B cell (primary cell): ENCODE results near the gene MYO1G. TPM values are rescaled to one million over a fixed set of nuclear protein-coding genes. Genes with fewer than 3 reads are reported as not detected.

ENCODE experiments used
- ATAC-seq: fragments of 200-7000 bp; cut with Tn5 transposase; one replicate; pipeline ENCODE4 v1.10.0; 2021; ENCODE audit warnings: low read depth, mild to moderate bottlenecking, moderate number of reproducible peaks, moderate library complexity
- CTCF ChIA-PET: fragments of 350-600 bp; sonication (Branson Sonifier 250); formaldehyde crosslinking; loops from one replicate; lab custom pipeline; 2021; ENCODE audit warnings: antibody characterized with exemption, inconsistent platforms; lab: Charles Lee
- POLR2A ChIA-PET: fragments of 350-600 bp; sonication (Branson Sonifier 250); formaldehyde crosslinking; loops from one replicate; lab custom pipeline; 2021; ENCODE audit warnings: antibody characterized with exemption; lab: Charles Lee
- DNase-seq: peaks from one replicate; pipeline ENCODE4 v3.0.0; 2013
- H2AFZ ChIP-seq: 2 replicates; pipeline ENCODE4 v1.6.1; 2012; ENCODE audit warnings: mild to moderate bottlenecking, low read depth, low read length; ENCODE audit not compliant: insufficient read depth, poor library complexity, severe bottlenecking
- H3K27ac ChIP-seq, 2 donors: 1 replicate in 1 of 2; 2 replicates in 1 of 2; pipeline ENCODE4 v1.5.1; 2012 to 2013; ENCODE audit warnings: low read length in 2 of 2, mild to moderate bottlenecking in 2 of 2, moderate library complexity in 1 of 2
- H3K27me3 ChIP-seq, 4 experiments: fragments of 200-600 bp in 1 of 4; sonication (generic) in 1 of 4; replicated peaks in 1 of 4; 1 replicate in 2 of 4; 2 replicates in 2 of 4; pipeline versions ENCODE4 v1.6.1 to v1.7.0; 2013 to 2016; ENCODE audit warnings: low read length in 3 of 4, mild to moderate bottlenecking in 2 of 4, mixed read lengths in 1 of 4, moderate library complexity in 1 of 4; ENCODE audit not compliant: insufficient read depth in 4 of 4, control insufficient read depth in 3 of 4; ENCODE audit errors: control extremely low read depth in 1 of 4
- H3K36me3 ChIP-seq, 2 experiments: replicated peaks in 1 of 2; 1 replicate in 1 of 2; 2 replicates in 1 of 2; pipeline versions ENCODE4 v1.6.1 to v1.7.1; 2013; ENCODE audit warnings: low read length in 1 of 2; ENCODE audit not compliant: insufficient read depth in 2 of 2, control insufficient read depth in 1 of 2; ENCODE audit errors: control extremely low read depth in 1 of 2, extremely low read depth in 1 of 2
- H3K4me1 ChIP-seq, 2 donors: fragments of 200-600 bp in 1 of 2; sonication (generic) in 1 of 2; 1 replicate in 1 of 2; 2 replicates in 1 of 2; pipeline versions ENCODE4 v1.5.1 to v1.6.1; 2013 to 2017; ENCODE audit warnings: low read length in 2 of 2; ENCODE audit not compliant: control insufficient read depth in 2 of 2, insufficient read depth in 2 of 2
- H3K4me2 ChIP-seq: replicated peaks from 2 replicates; pipeline ENCODE3; 2012; ENCODE audit warnings: mild to moderate bottlenecking, low read depth, low read length; ENCODE audit not compliant: poor library complexity, severe bottlenecking
- H3K4me3 ChIP-seq, 5 experiments: fragments of 200-600 bp in 1 of 5; sonication (generic) in 1 of 5; 1 replicate in 3 of 5; 2 replicates in 2 of 5; pipeline versions ENCODE4 v1.5.1 to v1.7.0; 2011 to 2016; ENCODE audit warnings: low read length in 4 of 5, mild to moderate bottlenecking in 4 of 5, low read depth in 2 of 5, control low read depth in 1 of 5, moderate library complexity in 1 of 5; ENCODE audit not compliant: insufficient read depth in 1 of 5; ENCODE audit errors: control extremely low read depth in 1 of 5, extremely low read depth in 1 of 5
- H3K79me2 ChIP-seq: fragments of 200-600 bp; sonication (generic); one replicate; pipeline ENCODE4 v1.6.0; 2016; ENCODE audit warnings: low read length; ENCODE audit not compliant: control insufficient read depth, insufficient read depth
- H3K9ac ChIP-seq: fragments of 200-600 bp; sonication (generic); 2 replicates; pipeline ENCODE4 v1.6.1; 2017; ENCODE audit warnings: mild to moderate bottlenecking, low read length, moderate library complexity
- H3K9me3 ChIP-seq, 3 donors: one replicate each; pipeline versions ENCODE4 v1.6.1 to v1.7.1; 2013; ENCODE audit warnings: low read length in 2 of 3; ENCODE audit not compliant: control insufficient read depth in 2 of 3, insufficient read depth in 1 of 3; ENCODE audit errors: control extremely low read depth in 1 of 3
- H4K20me1 ChIP-seq: 2 replicates; pipeline ENCODE4 v1.6.0; 2012; ENCODE audit warnings: mild to moderate bottlenecking, low read length; ENCODE audit not compliant: insufficient read depth, control insufficient read depth, poor library complexity, severe bottlenecking
- H3K27ac Mint-ChIP-seq: one replicate; pipeline ENCODE4 v1.8.0; 2021; ENCODE audit warnings: mixed read lengths
- H3K27me3 Mint-ChIP-seq: one replicate; pipeline ENCODE4 v1.8.0; 2021; ENCODE audit warnings: mixed read lengths
- H3K4me1 Mint-ChIP-seq: one replicate; pipeline ENCODE4 v1.8.0; 2021; ENCODE audit warnings: mixed read lengths
- H3K4me3 Mint-ChIP-seq: one replicate; pipeline ENCODE4 v1.8.0; 2021; ENCODE audit warnings: mixed read lengths
- H3K9me3 Mint-ChIP-seq: one replicate; pipeline ENCODE4 v1.8.0; 2022; ENCODE audit warnings: mixed read lengths; ENCODE audit not compliant: insufficient read depth
- CTCF ChIP-seq: fragments of 200-600 bp; IDR thresholded peaks from one replicate; pipeline ENCODE4 v1.8.0; 2022; ENCODE audit warnings: antibody characterized with exemption, mild to moderate bottlenecking
- EZH2 ChIP-seq: IDR thresholded peaks from 2 replicates; pipeline ENCODE4 v1.6.1; 2012; ENCODE audit warnings: borderline replicate concordance, low read depth, mild to moderate bottlenecking, moderate library complexity, low read length; ENCODE audit not compliant: insufficient read depth, poor library complexity, severe bottlenecking
- WGBS: methylation state at CpG from one replicate; pipeline ENCODE4 v1.1.5; 2013; ENCODE audit warnings: missing lambda C conversion rate; ENCODE audit not compliant: insufficient coverage; 5-methylcytosine and 5-hydroxymethylcytosine counted together
- intact Hi-C: fragments of 100-400 bp; cut with micrococcal nuclease; formaldehyde crosslinking; loops from one replicate; pipeline ENCODE4 v1.10.0; 2022
- polyA plus RNA-seq: library from polyadenylated mRNA; depleted of rRNA; stranded (reverse); fragments of >200 nt; gene quantifications from 2 replicates; pipeline ENCODE4 v1.2.3, GENCODE V29; 2012
- total RNA-seq, 2 donors: library from RNA; stranded (reverse); fragments of 120-200 nt in 1 of 2; gene quantifications; 1 replicate in 1 of 2; 2 replicates in 1 of 2; pipeline versions ENCODE4 v1.2.3 to v1.2.4, GENCODE V29; 2013 to 2022

Gene MYO1G
- total and polyA plus RNA-seq, 2 donors (not counting 1 experiment from before 2014, with no cell fraction given) = 104 to 239 TPM

GRCh38 chr7:44960011-44960580 lies 18.7 kb downstream of the MYO1G start:
- Histone ChIP-seq H3K36me3 (peaks cover 0 to 8% of the 10 kb centered on the region in 2 experiments), H3K27ac (peak overlapping the region; percentile 41 to 46), H3K4me2 (no peak overlapping the region), H3K79me2 (no peaks in the 10 kb centered on the region), H4K20me1 (peaks cover 4% of the 10 kb centered on the region), H3K4me1 (peaks cover 0 to 9% of the 10 kb centered on the region in 2 donors), H2AFZ (no peak overlapping the region), H3K4me3 (no peak overlapping the region), H3K9me3 (peaks cover 0 to 14% (median 0%) of the 10 kb centered on the region in 3 donors), H3K27me3 (no peaks in the 10 kb centered on the region), H3K9ac (no peak overlapping the region)
- ATAC-seq (no peak), DNase-seq (peak; percentile 15)
- intact Hi-C loops = no loop called here
- TF ChIP-seq CTCF (no peak), EZH2 (no peak)
- Mint-ChIP-seq H3K9me3 (no peaks in the 10 kb centered on the region), H3K27me3 (no peaks in the 10 kb centered on the region), H3K27ac (peak overlapping the region; percentile 76), H3K4me1 (peaks cover 19% of the 10 kb centered on the region), H3K4me3 (no peak overlapping the region)
- 89% methylated on average over 4 of the region's 4 CpGs for WGBS
- POLR2A ChIA-PET = no interaction called here
- CTCF ChIA-PET = no interaction called here

- peak; percentile 40 for DNase-seq
- ATAC-seq = peak; percentile 39
- Histone ChIP-seq H3K27me3 (no peaks in the 10 kb centered on the region), H3K4me1 (peaks cover 0 to 9% of the 10 kb centered on the region in 2 donors), H3K4me3 (no peak overlapping the region), H4K20me1 (no peaks in the 10 kb centered on the region), H3K9me3 (peaks cover 0 to 14% (median 0%) of the 10 kb centered on the region in 3 donors), H3K36me3 (peaks cover 0 to 6% of the 10 kb centered on the region in 2 experiments), H2AFZ (no peak overlapping the region), H3K4me2 (no peak overlapping the region), H3K27ac (peak overlapping the region in 1 of 2 donors; percentile 41), H3K9ac (no peak overlapping the region), H3K79me2 (no peaks in the 10 kb centered on the region)
- Mint-ChIP-seq H3K27ac (peak overlapping the region; percentile 76), H3K4me3 (no peak overlapping the region), H3K4me1 (peaks cover 19% of the 10 kb centered on the region), H3K9me3 (no peaks in the 10 kb centered on the region), H3K27me3 (no peaks in the 10 kb centered on the region)
- TF ChIP-seq EZH2 (no peak), CTCF (no peak)
- ChIA-PET CTCF (no interaction called here), POLR2A (no interaction called here)
- intact Hi-C loops = no loop called here
- 95% methylated on average over 3 of the region's 8 CpGs for WGBS
Observed at GRCh38 chr7:44959433-44959951, 19.3 kb downstream of the MYO1G start.
